ENCODE results near the gene SLC8A3.

DNA sequence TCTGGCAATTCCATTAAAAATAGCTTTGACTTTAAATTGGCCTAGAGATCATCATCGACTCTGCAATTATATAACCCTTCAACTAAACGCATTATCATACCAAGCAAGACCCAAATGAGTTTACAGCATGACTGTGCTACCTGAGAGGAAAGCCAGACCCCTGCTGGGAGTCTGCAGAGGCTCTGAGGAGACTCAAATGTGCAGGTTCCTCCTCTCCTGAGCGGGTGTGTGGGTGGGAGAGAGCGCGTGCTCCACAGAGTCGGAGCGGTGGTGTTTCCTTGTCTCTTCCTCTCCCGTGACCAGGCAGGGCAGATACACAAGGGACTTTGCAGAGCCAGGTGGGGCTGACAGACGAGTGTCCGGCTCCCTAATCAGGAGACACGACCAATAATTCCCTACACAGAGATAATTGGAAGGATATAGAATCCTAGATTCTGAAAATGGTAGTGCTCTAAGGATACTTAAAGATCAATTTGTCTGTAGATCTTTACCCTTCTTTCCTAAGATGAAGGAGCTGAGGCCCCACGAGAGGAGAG is 74.1 kb downstream of the SLC8A3 start:
- TF ChIP-seq CTCF (IDR thresholded peaks at IDR 0.05): no peak
- no peak for TF ChIP-seq POLR2A (IDR thresholded peaks at IDR 0.05)
- no peak for TF ChIP-seq POLR2AphosphoS5 (IDR thresholded peaks at IDR 0.05)
